Measurements from ENCODE around the gene SLC66A2. TPM values are rescaled to one million over a fixed set of nuclear protein-coding genes. Genes with fewer than 3 reads are reported as not detected.

The SLC66A2 gene
- total and polyA plus RNA-seq, 12 donors: 21.4 to 32.3 (median 25.6) TPM

DNA sequence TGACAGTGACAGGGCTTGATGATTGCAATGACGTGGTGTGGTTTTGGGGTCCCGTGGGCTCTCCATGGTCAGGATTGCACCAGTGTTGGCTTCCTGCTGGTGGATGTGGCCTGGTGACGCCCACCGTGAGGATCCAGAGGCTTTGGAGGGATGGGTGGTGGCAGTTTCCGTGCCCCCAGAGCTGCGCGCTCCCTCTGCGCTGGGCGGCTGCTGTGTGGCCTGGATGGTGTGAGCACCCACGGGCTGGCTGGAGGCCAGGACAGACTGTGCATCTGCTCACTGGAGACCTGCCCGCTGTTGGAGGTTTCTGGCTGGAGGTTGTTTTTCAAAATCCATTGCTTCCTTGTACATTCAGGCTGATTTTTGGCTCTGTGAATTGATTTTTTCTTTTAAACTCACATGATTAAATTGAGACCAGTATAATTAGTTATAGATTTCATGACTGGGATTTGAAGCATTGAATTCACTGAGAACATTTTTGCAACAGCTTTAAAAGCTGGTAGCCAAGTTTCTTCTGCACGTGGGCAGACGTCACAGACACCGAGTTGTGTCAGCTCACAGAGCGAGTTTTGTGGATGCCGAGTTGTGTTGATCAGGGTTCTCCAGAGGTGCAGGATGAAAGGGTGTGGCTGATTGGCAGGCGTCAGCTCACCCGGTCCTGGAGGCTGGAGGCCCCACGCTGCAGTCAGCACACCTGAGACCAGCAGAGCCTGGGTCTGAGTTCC is 81.0 kb downstream of the SLC66A2 start:
- ATAC-seq: no peak
- no peaks in the 10 kb centered on the region for H3K36me3 ChIP-seq
- no peaks in the 10 kb centered on the region for H3K4me1 ChIP-seq
- H3K27me3 ChIP-seq: peaks cover 0 to 43% (median 35%) of the 10 kb centered on the region in 7 donors
- H3K27ac ChIP-seq: no peak overlapping the region
- peaks cover 0 to 4% (median 0%) of the 10 kb centered on the region in 11 donors for H3K9me3 ChIP-seq
- no peak for TF ChIP-seq CTCF (IDR thresholded peaks at IDR 0.05)
- DNase-seq: no peak
- intact Hi-C loops (cut with DNase I): no loop called here
- 78 to 79% methylated on average over 19 of the region's 19 CpGs for WGBS, 2 donors
- no peak overlapping the region for H3K4me3 ChIP-seq

- WGBS, 2 donors: 90 to 91% methylated on average over 32 of the region's 32 CpGs
- DNase-seq: no peak
- Histone ChIP-seq H3K27ac (no peak overlapping the region), H3K9me3 (peaks cover 0 to 4% (median 0%) of the 10 kb centered on the region in 11 donors), H3K4me1 (no peaks in the 10 kb centered on the region), H3K4me3 (no peak overlapping the region), H3K36me3 (no peaks in the 10 kb centered on the region), H3K27me3 (peaks cover 0 to 36% (median 28%) of the 10 kb centered on the region in 7 donors)
- ATAC-seq: no peak
- no peak for TF ChIP-seq CTCF (IDR thresholded peaks at IDR 0.05)
- intact Hi-C loops (cut with DNase I): no loop called here
These were observed 81.7 kb downstream of the SLC66A2 start for GRCh38 chr18:79869591-79870300.

DNA sequence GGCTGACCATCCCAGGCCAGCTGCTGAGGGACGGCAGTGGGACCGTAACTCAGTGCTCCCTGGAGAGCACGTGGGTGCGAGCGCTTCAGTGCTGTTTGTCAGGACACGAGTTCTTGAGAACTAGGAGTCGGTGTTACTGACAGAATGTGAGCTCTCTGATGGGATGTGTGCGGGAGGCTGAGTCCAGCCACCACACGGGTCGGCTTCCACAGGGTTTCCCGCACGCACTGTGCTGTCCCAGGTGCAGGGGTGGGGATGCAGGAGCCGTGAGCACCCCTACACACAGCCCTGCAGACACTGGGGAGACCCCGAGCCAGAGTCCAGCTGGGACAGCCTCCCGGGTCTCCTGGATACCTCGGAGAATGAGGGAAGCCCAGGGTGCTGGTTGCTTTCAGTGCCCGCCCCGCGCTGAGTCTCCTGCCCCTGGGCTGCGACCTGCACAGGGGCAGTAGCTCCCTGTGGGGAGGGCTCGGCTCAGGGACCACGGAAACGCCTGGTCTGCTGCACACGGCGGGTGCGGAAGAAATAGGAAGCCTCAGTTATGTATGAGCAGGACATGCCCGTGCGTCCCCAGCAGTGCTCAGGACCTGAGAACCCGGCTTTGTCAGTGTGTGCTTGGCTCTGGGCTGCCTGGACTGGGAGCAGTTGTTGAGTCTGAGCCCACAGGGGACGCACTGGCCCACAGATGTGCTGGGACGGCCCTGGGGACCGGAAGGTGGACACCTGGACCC is 82.5 kb downstream of the SLC66A2 start:
- Histone ChIP-seq H3K27me3 (peaks cover 0 to 35% (median 20%) of the 10 kb centered on the region in 7 donors), H3K9me3 (peaks cover 0 to 4% (median 0%) of the 10 kb centered on the region in 11 donors), H3K27ac (no peak overlapping the region), H3K4me3 (no peak overlapping the region), H3K4me1 (no peaks in the 10 kb centered on the region), H3K36me3 (no peaks in the 10 kb centered on the region)
- no peak for TF ChIP-seq CTCF (IDR thresholded peaks at IDR 0.05)
- DNase-seq (no peak), ATAC-seq (no peak)
- WGBS, 2 donors: 87 to 89% methylated on average over 32 of the region's 32 CpGs
- intact Hi-C loops (cut with DNase I): no loop called here

DNA sequence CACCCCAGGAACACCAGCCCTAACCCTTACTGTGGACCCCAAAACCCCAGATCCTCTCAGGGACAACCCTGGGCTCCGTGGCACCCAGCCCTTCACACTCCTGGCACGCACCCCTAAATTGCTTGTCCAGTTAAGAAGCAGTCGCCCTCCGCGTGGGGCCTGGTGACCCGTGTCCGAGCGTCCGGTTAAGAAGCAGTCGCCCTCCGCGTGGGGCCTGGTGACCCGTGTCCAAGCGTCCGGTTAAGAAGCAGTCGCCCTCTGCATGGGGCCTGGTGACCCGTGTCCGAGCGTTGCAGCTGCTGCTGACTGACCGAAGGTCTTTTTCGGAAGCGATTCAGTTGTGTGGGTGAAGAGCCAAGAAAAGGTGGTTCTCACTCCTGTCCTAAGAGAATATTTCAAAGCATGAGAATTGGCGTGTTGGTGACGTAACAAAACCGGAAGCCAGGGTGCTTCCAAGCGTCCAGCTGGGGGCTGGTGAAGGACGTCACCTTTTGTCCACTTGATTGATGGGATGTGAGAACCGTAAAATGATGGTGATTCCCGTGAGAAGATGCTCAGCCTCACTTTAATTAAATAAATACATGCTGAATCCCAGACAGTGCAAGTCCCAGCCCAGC is 83.2 kb downstream of the SLC66A2 start:
- Histone ChIP-seq H3K4me1 (no peaks in the 10 kb centered on the region), H3K27ac (no peak overlapping the region), H3K4me3 (no peak overlapping the region), H3K27me3 (peaks cover 0 to 30% (median 18%) of the 10 kb centered on the region in 7 donors), H3K9me3 (peaks cover 0 to 4% (median 0%) of the 10 kb centered on the region in 11 donors), H3K36me3 (no peaks in the 10 kb centered on the region)
- DNase-seq (no peak), ATAC-seq (no peak)
- intact Hi-C loops (cut with DNase I): no loop called here
- TF ChIP-seq CTCF (IDR thresholded peaks at IDR 0.05): no peak
- WGBS, 2 donors: 91 to 92% methylated on average over 29 of the region's 29 CpGs
